NT2/D1 (cell line): ENCODE results near the gene LRCH1.

Source experiments
- SUZ12 ChIP-seq: IDR thresholded peaks from 2 replicates; pipeline ENCODE4 v1.6.1; 2011; ENCODE audit not compliant: insufficient read length, insufficient read depth; ENCODE audit errors: extremely low read depth
- YY1 ChIP-seq: IDR thresholded peaks from 2 replicates; pipeline ENCODE4 v1.6.1; 2011; ENCODE audit not compliant: insufficient read length, insufficient read depth
- ZNF274 ChIP-seq: IDR thresholded peaks from 2 replicates; pipeline ENCODE4 v1.6.1; 2011; ENCODE audit warnings: mild to moderate bottlenecking, low read depth, low read length

GRCh38 chr13:46521921-46522747 lies 30.8 kb upstream of the LRCH1 start:
- TF ChIP-seq ZNF274 = no peak
- TF ChIP-seq YY1 = no peak
- no peak for TF ChIP-seq SUZ12
